ENCODE data around the gene ANP32D.
"Not testable (repeated sequence)": the region's sequence is repeated elsewhere in the genome, so short reads cannot be mapped to it uniquely, and the experiment has no call there.

The ANP32D gene

GRCh38 chr12:48472259-48472658 is at the start of gene ANP32D:
ANP32D (plus strand) TSS chr12:48472559; CDS start chr12:48472665, 106 bp downstream.
- DNase-seq: no peak

- no peak for DNase-seq
Measured at GRCh38 chr12:48423171-48423570, 49.2 kb upstream of the ANP32D start.

DNA sequence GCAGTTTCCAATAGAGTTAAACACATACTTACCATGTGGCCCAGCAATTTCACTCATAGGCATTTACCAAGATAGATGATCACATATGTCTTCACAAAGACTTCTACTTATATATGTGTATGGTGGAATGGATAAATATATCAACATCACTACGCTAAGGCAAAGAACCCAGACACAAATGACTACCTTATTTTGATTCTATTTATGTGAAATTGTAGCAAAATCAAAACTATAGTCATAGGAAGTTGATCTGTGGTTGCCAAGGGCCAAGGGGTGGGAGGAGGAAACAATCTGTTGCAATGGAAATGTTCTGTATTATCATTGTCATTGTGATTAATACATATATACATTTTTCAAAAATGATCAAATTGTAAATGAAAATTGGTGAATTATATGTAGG is 47.7 kb upstream of the ANP32D start:
- no peak for DNase-seq

DNA sequence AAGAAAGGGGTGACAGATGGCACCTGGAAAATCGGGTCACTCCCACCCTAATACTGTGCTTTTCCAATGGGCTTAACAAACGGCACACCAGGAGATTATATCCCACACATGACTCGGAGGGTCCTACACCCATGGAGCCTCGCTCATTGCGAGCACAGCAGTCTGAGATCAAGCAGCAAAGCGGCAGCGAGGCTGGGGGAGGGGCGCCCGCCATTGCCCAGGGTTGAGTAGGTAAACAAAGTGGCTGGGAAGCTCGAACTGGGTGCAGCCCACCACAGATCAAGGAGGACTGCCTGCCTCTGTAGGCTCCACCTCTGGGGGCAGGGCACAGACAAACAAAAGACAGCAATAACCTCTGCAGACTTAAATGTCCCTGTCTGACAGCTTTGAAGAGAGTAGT is 38.3 kb upstream of the ANP32D start:
- DNase-seq: not testable (repeated sequence)

- DNase-seq: no peak
Measured at GRCh38 chr12:48441069-48441468, 31.3 kb upstream of the ANP32D start.

DNA sequence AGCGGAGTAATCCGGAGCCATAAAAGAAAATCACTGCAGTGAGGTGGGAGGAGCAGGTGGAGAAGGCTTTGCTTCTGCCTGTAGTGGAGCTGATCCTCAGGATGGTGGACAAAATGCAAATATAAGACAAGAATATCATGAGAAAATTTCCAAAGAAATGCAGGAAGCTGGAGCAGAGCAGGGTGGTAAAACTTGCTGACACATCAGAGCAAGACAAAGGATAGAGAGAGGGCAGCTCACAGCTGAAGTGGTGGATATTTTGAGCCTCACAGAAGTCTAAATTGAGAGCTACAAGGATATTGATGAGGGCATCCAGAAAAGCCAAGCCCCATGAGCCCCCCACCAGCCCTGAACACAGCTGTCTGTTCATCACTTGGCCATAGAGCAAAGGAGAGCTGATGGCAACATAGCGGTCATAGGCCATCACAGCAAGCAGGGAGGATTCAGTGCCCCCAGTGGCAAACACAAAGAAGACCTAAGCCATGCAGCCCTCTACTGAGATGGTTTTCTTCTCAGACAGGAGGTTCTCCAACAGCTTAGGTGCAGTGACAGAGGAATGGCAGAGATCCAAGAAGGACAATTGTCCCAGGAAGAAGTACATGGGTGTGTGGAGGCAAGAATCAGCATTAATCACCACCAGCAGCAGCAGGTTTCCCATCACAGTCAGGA is 30.0 kb upstream of the ANP32D start:
- DNase-seq: no peak

GRCh38 chr12:48445538-48445937 is 26.8 kb upstream of the ANP32D start:
- no peak for DNase-seq

DNA sequence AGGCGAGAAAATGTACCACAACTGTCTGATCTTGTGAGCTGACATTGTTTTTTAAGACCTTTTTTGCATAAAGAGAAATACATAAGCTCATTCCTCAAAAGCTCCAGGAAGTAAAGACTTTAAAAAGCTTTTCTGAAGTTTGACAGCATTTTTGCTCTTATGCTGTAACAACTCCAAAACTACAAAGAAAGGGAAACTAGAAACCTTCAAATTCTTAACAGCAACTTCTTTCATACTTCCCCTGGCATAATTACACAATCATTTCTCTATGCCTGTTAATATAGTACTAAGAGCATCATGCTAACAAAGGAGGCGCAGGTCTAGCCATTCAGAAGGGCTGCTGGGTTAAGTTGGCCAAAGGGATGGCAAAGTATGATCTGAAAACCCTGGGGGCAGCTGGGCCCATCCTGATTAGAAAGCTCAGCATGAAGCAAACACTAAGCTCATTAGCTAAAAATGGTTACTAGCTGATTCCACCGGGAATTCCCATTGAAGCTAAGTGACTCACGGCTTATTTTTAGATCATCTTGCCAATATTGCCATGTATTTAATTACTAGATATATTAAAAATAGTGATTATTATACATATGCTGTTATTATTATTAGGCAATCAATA is 26.1 kb upstream of the ANP32D start:
- DNase-seq: no peak

DNA sequence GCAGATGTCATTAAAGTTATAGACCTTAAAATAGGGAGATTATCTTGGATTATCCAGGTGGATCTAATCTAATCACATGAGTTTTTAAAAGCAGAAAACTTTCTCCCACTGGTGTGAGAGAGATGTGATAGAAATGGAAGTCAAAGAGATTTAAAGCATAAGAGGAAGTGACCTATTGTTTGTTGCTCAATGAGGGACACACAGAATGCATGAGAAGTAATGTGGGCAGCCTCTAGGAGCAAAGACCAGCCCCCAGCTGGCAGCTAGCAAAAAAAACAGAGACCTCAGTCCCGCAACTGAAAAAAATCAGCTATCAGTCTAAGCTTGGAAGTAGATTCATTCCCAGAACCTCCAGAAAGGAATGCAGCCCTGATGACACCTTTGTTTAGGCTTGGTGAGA is 24.6 kb upstream of the ANP32D start:
- no peak for DNase-seq

- DNase-seq: no peak
Measured at GRCh38 chr12:48451372-48451771, 21.0 kb upstream of the ANP32D start.

DNA sequence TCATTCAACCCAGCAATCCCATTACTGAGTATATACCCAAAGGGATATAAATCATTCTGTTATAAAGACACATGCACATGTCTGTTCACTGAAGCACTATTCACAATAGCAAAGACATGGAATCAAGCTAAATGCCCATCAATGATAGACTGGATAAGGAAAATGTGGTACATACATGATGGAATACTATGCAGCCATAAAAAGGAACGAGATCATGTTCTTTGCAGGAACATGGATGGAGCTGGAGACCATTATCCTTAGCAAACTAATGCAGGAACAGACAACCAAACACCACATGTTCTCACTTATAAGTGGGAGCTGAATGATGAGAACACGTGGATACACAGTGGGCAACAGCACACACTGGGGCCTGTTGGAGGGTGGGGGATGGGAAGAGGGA is 19.4 kb upstream of the ANP32D start:
- not testable (repeated sequence) for DNase-seq

- no peak for DNase-seq
Measured at GRCh38 chr12:48454667-48455066, 17.7 kb upstream of the ANP32D start.

GRCh38 chr12:48455116-48455515 is 17.2 kb upstream of the ANP32D start:
- DNase-seq: no peak

GRCh38 chr12:48459259-48459658 is 13.1 kb upstream of the ANP32D start:
- no peak for DNase-seq

DNA sequence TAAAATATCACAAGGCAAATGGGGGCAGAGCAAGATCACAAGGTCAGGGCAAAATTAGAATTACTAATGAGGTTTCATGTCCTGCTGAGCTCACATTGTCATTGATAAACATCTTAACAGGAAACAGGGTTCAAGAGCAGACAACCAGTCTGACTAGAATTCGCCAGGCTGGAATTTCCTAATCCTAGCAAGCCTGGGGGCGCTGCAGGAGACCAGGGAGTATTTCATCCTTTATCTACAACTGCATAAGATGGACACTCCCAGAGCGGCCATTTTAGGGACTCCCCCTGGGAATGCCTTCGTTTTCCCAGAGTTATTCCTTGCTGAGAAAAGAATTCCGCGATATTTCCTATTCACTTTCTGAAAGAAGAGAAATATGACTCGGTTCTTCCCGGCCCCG is 3.3 kb upstream of the ANP32D start:
- DNase-seq: not testable (repeated sequence)

GRCh38 chr12:48473061-48473460 is 702 bp downstream of the ANP32D start:
- no peak for DNase-seq

DNA sequence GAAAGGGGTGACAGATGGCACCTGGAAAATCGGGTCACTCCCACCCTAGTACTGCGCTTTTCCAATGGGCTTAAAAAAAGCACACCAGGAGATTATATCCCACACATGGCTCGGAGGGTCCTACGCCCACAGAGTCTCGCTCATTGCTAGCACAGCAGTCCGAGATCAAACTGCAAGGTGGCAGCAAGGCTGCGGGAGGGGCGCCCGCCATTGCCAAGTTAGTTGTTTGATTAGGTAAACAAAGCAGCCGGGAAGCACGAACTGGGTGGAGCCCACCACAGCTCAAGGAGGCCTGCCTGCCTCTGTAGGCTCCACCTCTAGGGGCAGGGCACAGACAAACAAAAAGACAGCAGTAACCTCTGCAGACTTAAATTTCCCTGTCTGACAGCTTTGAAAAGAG is 2.1 kb downstream of the ANP32D start:
- DNase-seq: not testable (repeated sequence)

GRCh38 chr12:48482198-48482597 is 9.8 kb downstream of the ANP32D start, which contains the start of gene C12orf54:
C12orf54 (plus strand) TSS chr12:48482498; CDS start chr12:48483297, 799 bp downstream.
- DNase-seq: no peak

DNA sequence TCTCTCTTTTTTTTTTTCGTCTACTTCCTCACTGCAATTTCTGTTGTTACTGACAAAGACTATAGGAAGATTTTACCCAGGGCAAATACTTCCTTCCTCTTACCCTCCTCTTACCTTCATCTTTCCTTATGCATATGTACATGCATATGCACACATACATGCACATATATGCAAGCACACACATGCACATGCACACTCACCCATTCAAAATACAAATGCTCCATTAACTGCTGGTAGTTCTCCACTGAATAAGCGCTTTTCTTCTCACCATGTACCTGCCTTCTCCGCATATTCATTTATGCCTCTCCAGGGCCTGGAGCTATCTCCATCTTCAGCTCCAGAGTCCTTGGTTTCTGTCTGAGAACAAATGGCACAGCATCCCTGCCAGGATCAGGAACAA is 10.6 kb downstream of the ANP32D start:
- DNase-seq: no peak

DNA sequence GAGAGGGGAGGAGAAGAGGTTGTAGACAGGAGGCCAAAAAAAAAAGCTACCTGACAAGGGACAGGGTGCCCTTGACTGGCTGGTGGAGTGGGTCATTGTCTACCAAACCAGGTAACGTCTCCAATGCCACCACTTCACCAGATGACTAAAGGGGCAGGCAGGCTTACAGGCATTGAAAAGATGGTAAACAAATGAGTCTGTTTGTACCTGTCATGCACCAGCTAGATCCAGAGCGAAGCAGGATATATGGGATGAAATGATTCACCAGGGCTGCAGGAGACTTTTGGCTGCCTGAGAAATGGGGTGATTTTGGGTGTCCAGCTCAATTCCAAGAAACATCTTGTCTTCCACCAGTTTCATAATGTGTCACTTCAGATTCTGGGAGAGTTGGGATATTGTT is 13.9 kb downstream of the ANP32D start:
- DNase-seq: no peak

DNA sequence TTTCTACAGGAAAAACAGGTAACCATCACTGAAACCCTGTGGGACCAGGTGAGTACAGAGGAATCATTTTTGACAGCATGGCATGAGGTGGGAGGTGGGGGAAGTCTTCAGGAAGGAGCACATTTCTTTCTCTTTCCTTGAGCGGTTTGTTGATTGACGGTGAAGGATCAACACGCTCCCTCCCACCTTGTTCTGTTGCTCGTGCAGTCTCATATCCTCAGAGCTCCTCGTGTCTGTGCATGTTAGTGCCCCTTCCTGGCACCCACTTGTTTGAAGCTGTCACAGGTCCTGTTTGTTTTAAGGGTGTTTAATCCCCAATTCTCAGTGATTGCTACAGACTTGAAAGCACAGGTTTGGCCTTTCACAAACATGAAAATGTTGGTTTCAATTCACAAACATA is 14.3 kb downstream of the ANP32D start:
- DNase-seq: no peak

DNA sequence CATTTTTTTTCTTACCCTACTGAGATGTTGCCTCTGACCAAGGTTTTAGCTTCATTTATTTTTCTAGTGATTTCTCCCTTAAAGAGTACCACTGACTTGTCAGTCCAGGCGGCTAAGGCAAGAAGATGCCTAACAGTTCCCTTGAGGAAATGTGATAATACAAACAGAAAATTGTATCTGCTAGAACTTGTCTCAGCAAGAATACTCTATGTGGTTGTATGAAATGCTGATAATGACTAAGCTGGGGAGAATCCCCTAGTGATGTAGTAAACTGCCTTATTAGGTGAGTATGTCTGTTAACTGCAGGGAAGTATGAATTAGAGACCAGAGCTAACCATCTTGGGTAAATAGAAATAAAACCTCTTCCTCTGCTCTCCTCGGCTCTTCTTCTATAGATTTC is 16.7 kb downstream of the ANP32D start:
- DNase-seq: no peak

GRCh38 chr12:48489456-48489855 is 17.1 kb downstream of the ANP32D start:
- not testable (repeated sequence) for DNase-seq

DNA sequence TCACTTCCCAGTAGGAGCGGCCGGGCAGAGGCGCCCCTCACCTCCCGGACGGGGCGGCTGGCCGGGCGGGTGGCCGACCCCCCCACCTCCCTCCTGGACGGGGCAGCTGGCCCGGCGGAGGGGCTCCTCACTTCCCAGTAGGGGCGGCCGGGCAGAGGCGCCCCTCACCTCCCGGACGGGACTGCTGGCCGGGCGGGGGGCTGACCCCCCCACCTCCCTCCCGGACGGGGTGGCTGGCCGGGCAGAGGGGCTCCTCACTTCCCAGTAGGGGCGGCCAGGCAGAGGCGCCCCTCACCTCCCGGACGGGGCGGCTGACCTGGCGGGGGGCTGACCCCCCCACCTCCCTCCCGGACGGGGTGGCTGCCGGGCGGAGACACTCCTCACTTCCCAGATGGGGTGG is 27.9 kb downstream of the ANP32D start:
- DNase-seq: not testable (repeated sequence)

- DNase-seq: not testable (repeated sequence)
Measured at GRCh38 chr12:48506836-48507235, 34.5 kb downstream of the ANP32D start.

Measured in SIG-M5 (cell line).